ENCODE measurements around the gene TRIP4.

The TRIP4 gene

DNA sequence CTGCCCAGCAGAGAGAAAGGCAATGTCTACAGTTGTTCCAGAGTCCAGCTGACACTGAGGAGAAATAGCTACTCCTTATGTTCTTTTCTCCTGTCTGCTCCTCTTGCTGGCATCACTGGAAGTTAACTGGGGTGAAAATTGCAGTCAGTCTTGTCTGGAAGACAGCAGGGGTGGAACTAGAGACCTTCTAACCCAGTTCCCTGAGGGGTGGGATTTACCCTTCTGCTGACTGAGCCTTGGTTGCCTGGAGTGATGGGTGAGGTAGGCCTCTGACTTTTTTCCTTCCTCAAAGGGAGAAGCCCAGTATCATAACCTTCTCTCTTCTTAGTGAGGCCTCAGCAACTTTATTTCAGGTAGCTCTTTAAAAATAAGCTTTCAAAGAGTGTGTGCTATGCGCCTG is 88.9 kb downstream of the TRIP4 start:
- no peak for DNase-seq (ENCODE audit: low spot score)
- in situ Hi-C loops (cut with MboI; ENCODE audit: low pct_unique_long_range_greater_than_20kb, low sequenced_read_pairs, unreplicated experiment) = no loop called here
- TF ChIP-seq, protein P1, sequence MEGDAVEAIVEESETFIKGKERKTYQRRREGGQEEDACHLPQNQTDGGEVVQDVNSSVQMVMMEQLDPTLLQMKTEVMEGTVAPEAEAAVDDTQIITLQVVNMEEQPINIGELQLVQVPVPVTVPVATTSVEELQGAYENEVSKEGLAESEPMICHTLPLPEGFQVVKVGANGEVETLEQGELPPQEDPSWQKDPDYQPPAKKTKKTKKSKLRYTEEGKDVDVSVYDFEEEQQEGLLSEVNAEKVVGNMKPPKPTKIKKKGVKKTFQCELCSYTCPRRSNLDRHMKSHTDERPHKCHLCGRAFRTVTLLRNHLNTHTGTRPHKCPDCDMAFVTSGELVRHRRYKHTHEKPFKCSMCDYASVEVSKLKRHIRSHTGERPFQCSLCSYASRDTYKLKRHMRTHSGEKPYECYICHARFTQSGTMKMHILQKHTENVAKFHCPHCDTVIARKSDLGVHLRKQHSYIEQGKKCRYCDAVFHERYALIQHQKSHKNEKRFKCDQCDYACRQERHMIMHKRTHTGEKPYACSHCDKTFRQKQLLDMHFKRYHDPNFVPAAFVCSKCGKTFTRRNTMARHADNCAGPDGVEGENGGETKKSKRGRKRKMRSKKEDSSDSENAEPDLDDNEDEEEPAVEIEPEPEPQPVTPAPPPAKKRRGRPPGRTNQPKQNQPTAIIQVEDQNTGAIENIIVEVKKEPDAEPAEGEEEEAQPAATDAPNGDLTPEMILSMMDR (IDR thresholded peaks at IDR 0.05; ENCODE audit: extremely low read depth, insufficient read depth, missing control alignments) = no peak

DNA sequence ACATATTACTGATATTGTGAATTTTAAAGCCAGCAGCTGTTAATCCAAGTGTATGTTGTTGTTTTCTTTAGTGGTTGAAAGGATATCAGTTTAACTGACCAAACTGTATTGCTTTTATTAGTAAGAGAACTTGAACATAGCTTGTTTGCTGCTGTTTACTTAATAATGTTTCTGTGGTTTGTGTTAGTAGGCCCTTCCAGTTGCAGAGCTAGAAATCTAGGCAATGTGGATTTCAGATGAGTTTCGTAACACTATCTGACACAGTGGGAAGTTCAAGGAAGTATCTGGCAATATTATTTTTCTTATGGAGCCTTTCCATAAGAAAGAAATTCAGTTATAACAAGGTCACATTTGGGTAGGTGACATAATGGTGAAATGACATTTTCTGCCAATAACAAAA is 91.2 kb downstream of the TRIP4 start:
- no peak for DNase-seq (ENCODE audit: low spot score)
- in situ Hi-C loops (cut with MboI; ENCODE audit: low pct_unique_long_range_greater_than_20kb, low sequenced_read_pairs, unreplicated experiment) = no loop called here
- TF ChIP-seq, protein P1 (IDR thresholded peaks at IDR 0.05; ENCODE audit: extremely low read depth, insufficient read depth, missing control alignments) = no peak

DNA sequence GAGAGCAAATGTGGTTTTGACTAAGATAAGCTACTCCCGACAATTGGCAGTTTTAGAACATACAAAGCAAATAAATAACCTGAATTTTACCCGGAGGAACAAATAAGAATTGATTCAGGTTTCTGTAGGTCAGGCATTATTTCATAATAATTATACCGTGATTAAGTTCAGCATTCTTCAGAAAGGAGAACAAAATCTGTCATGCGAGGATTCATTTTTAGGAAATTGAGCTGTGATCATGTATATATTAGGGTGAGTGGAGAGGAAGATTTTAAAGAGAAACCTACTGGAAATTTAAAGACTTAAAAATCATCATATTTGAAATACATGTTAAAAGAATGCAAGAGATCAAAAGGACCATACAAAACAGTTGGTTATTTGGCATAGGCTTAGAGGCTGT is 93.3 kb downstream of the TRIP4 start:
- TF ChIP-seq, protein P1 (IDR thresholded peaks at IDR 0.05; ENCODE audit: extremely low read depth, insufficient read depth, missing control alignments) = no peak
- in situ Hi-C loops (cut with MboI; ENCODE audit: low pct_unique_long_range_greater_than_20kb, low sequenced_read_pairs, unreplicated experiment) = no loop called here
- DNase-seq (ENCODE audit: low spot score) = no peak

DNA sequence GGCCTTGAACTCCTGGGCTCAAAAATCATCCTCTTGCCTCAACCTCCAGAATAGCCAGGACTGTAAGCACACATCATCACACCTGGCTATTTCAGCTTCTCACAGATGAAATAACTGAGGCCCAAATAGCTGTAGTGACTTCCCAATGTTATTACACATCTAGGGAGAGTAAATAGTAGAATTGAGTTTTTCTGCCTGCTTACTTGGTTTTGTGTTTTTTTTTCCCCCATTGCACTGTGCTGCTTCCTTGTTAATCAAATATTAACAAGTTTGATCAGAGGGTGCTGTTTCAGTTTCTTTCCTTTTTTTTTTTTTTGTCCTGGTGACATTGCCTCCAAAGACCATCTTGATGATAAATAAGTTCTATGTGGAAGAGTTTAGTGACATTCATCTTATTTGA is 96.1 kb downstream of the TRIP4 start:
- TF ChIP-seq, protein P1 (IDR thresholded peaks at IDR 0.05; ENCODE audit: extremely low read depth, insufficient read depth, missing control alignments) = no peak
- in situ Hi-C loops (cut with MboI; ENCODE audit: low pct_unique_long_range_greater_than_20kb, low sequenced_read_pairs, unreplicated experiment) = no loop called here
- DNase-seq (ENCODE audit: low spot score) = no peak

DNA sequence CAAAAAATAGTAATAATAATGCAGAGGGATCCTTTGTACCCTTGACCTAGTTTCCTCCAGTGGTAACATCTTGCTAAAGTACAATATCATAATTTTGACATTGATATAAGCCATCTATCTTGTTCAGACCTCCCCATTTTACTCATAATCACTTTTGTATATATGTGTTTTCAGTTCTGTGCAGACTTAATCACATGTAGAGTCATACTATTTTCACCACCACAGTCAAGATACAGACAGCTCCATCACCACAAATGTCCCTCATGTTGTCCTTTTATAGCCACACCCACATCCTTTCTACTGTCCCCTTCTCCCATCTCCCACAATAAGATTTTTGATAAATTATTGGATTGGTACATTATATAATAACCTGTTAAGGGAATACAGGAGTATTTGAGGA is 98.2 kb downstream of the TRIP4 start:
- DNase-seq (ENCODE audit: low spot score) = no peak
- TF ChIP-seq, protein P1 (IDR thresholded peaks at IDR 0.05; ENCODE audit: extremely low read depth, insufficient read depth, missing control alignments) = no peak
- in situ Hi-C loops (cut with MboI; ENCODE audit: low pct_unique_long_range_greater_than_20kb, low sequenced_read_pairs, unreplicated experiment) = no loop called here

DNA sequence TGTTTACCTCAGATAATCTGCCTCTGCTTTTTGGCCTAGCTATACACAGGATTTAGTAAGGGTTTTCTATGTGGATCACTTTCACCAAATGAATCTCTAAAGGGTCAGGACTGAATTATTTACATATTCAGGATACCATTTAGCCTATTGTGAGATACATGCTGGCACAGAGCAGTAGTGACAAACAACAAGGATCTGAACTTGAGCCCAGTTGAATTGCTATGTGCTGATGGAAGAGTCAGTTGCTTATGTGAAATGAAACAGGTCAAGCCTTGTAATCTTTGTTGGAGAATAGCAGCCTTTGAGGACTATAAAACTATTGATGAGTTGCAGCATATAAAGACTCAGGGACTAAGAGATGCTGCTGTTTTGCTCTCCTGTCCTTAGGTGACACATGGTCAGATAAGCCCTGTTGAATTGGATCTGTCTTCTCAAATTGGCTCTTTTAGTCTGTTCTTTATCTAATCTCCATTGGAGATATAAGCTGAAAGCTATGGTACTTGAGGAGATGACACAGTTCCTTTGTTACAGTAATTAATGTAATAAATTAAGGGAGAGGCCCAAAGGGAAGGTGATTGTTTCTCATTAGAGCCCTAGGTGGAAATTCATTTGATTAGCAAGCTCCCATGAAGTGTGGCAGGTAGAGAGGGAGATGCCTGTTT is 103.1 kb downstream of the TRIP4 start:
- TF ChIP-seq, protein P1 (IDR thresholded peaks at IDR 0.05; ENCODE audit: extremely low read depth, insufficient read depth, missing control alignments) = no peak
- in situ Hi-C loops (cut with MboI; ENCODE audit: low pct_unique_long_range_greater_than_20kb, low sequenced_read_pairs, unreplicated experiment) = no loop called here
- DNase-seq (ENCODE audit: low spot score) = no peak

All from GM13977 (cell line).